GM21381 (cell line): ENCODE data around the gene LRRC8C.

ENCODE experiments used
- ATAC-seq: cut with Tn5 transposase; IDR thresholded peaks from one replicate; pipeline ENCODE4 v1.9.1; 2021; ENCODE audit warnings: mild to moderate bottlenecking, moderate library complexity; ENCODE audit not compliant: unreplicated experiment

The LRRC8C gene

DNA sequence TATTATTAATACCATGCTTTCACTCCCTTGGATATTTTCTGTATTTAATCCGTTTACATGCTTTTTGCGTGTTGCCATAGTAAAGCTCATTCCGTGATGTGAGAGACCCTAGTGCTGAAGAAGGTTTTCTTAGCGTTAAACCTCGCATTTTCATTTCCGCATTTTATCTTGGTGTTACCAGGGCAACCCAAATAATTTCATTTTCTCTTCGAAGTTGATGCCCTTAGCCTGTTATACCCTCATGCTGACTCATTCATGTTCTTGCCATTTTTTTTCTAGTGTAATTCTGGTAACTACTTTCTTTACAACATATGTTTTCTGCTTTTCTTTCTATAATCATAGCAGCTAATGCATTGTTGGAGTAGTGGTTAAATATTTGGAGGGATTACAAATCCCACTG lies 37.2 kb downstream of the LRRC8C start:
- ATAC-seq = peak; percentile 98

- ATAC-seq = no peak
Observed at GRCh38 chr1:89670711-89671110, 37.8 kb downstream of the LRRC8C start.

GRCh38 chr1:89671775-89672488 lies 39.0 kb downstream of the LRRC8C start:
- ATAC-seq = no peak

DNA sequence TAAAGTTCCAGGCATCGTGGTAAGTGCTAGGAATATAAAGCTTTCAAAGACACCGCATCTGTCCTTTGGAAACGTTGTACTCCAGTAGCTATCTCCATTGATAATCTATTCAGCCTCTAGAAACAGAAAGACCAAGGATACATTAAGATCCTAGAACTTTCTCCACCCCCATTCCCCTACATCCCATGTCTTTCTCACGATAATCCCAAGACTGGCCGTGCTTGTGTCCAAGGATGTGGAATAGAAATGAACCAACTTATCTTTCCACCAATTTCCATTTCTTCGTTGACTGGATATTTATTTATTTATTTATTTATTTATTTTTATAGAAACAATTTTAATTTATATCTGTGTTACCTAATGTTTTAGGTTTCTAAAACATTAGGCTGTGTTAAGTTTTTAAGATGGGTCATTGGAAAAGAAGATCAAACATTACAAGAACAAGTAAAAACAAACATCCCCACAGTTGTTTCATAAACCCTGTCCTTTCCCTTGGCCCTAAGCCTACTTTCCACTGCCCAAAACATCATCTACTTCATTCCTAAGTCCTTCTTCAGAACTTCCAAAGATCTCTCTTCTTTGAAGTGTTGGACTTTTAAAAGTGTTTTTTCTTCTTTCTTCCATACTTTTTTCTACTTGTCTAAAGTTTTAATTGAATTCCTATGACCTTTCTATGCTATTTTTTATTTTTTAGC lies 39.7 kb downstream of the LRRC8C start:
- ATAC-seq = no peak

GRCh38 chr1:89673251-89673650 lies 40.3 kb downstream of the LRRC8C start:
- ATAC-seq = no peak

DNA sequence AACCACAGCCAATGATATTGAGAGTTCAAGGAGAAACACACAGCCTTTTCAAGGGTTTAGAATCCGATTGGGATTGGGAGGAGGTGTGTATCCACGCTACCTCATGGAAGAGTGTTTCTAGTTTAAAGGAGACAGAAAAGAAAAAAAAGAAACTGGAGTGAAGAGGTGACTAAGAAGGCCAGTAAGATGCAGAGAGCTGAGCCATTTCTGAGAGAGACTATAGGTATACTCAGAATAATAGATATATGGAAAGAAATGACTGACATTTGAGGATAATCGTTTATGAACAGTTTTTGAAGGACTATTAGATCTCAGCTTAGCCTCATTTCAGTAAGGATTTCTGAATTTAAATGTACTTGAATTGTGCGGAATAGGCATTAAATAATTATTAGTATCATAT lies 42.8 kb downstream of the LRRC8C start:
- no peak for ATAC-seq

DNA sequence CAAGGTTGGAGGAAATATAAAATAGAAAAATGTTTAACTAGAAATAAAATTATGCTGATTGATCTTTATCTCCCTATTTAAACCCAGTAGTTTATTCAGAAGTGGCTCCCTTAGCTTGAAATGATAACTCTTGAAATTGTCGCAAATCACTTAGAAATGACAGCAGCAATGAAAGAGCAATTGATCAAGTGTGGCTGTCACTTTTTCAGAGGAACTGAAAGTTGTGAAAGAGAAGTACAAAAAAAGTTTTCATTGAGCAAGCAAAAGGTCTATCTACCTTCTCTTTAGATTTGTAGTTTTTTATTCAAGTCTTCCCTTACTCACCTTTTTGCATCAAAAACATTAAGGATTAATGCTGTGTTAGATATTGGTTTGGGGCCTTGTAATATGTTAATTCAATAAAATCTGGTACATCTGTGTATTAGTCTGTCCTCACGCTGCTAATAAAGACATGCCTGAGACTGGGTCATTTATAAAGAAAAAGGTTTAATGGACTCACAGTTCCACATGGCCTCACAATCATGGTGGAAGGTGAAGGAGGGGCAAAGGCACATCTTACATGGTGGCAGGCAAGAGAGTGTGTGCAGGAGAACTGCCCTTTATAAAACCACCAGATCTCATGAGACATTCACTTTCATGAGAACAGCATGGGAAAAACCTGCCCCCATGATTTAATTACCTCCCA lies 48.3 kb downstream of the LRRC8C start:
- peak; percentile 70 for ATAC-seq

DNA sequence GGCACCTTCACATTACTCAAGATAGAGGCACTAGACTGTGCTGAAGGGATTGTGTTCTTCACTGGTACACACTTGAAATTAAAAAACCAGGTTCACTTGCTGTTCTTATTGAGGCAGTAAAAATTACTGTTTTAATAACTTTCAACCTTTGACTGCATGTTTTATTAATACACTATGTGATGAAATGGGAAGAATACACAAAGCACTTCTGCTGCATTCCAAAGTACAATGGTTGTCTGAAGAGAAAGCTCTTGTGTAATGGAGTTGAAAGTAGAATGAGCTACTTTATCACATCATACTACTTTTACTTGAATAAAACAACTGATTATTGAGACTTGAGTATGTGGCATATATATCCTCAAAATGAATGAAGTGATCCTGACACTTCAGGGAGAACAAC lies 49.7 kb downstream of the LRRC8C start:
- no peak for ATAC-seq

GRCh38 chr1:89685461-89685860 lies 52.5 kb downstream of the LRRC8C start:
- no peak for ATAC-seq

- no peak for ATAC-seq
Observed at GRCh38 chr1:89686520-89686919, 53.6 kb downstream of the LRRC8C start.

DNA sequence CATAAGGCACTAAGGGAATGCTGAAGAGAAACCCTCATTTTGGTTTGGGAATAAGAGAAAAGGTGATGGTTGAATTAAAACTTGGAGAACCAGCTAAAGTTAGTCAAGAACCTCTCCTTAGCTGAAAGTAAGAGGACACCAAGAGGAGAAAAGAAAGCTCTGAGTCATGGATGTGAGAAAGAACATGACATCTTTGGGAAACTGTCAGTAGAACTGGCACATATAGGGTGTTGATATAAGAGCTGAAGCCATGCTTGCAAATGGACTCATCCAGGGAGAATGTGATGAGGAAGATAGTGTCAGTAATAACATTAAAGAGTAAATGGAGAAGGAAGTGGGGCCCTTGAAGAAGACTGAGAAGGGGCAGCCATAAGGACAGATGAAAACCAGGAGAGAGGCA lies 54.3 kb downstream of the LRRC8C start:
- ATAC-seq = no peak

- no peak for ATAC-seq
Observed at GRCh38 chr1:89688607-89689006, 55.7 kb downstream of the LRRC8C start.

DNA sequence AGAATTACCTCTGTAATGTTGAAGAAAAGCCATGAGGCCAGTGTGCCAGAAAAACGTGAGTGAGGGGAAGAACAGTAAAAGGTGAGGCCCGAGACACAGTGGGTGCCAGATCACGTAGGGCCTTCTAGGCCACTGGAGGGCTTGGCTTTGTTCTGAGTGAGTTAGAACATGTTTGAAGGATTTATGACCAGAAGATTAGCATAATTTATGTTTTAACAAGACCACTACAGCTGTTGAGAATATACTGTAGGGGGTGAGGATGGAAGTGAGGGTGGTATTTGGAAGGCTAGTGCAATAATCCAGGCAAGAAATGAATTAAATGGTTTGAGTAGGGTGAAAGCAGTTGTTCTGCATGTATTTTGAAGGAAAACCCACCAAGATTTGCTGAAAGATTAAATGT lies 56.3 kb downstream of the LRRC8C start:
- ATAC-seq = no peak

DNA sequence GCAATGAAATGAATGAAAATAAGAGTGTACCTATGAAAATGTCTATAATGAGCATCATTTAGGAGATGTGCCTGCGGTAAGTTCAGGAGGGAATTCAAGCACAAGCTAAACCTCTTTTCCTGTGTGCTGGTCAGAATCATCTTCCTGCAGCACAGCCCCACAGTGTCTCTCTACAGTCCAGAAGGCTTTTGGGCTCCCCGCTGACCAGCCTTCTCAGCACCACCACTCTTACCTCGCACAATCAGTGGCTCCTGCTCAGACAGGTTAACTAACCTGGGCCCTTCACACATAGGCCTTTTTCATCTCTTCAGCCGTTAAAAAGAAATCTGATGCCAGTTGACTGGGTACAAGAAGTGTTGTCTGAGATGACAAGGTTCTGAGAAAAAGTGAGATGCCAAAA lies 57.7 kb downstream of the LRRC8C start:
- no peak for ATAC-seq

DNA sequence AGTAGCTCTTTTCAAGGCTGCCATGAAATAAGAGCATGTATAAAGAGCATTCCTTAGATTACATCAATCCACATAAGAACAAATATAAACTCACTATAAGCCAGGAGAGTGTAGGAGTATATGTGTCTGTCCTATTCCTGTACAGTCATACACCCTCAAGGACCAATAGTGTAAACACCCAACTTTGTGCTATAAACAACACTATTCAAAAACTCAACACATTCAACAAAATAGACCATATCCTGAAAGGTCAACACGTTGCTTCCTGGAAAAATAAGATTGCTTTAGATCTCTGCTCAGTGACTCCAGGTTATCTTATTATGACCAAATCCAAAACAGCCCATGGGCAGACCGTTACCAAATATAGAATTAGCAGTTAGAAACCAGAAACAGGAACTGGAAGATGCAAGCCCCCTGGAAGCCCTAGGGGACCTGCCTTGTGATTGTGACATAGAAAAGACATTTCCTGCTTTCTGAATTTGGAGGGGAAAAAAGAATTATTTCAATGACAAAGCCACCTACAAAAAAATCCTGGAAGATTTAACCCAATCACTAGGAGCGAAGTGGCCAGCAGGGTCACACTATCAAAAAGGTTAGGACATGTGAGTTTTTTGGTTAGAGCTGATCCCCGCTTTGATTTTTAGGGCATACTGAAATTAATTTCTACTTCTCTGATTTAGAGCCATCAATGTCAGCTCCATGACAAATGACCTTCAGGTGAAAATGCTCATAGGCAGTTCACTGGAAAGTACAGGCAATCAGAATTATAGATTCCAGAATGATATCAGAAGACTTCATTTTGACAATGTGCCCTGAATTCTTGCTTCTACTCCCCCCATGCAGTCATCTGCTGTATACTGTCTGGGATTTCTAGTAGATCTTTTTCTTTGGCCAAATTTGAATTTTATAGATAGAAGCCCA lies 59.9 kb downstream of the LRRC8C start:
- ATAC-seq = peak; percentile 53

DNA sequence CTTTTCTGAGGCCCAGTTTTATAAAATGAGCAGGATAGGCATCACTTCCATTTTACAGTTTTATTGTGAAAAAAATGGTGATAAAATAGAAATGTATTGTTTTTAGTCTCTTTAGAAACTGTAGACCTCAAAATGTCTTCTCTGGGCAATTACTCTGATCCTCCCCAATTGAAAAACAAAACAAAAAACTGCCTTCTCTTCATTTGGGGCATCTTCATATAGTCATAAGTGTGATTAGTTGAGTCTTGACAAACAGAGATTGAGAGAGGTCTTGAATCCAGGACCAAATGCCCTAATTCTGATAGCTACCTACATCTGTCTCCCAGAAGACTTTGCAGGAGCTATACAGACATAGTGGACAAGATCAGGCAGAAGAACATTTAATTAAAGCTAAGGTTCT lies 62.9 kb downstream of the LRRC8C start:
- ATAC-seq = no peak

GRCh38 chr1:89697383-89697782 lies 64.5 kb downstream of the LRRC8C start:
- no peak for ATAC-seq

GRCh38 chr1:89698020-89698560 lies 65.2 kb downstream of the LRRC8C start:
- ATAC-seq = no peak

DNA sequence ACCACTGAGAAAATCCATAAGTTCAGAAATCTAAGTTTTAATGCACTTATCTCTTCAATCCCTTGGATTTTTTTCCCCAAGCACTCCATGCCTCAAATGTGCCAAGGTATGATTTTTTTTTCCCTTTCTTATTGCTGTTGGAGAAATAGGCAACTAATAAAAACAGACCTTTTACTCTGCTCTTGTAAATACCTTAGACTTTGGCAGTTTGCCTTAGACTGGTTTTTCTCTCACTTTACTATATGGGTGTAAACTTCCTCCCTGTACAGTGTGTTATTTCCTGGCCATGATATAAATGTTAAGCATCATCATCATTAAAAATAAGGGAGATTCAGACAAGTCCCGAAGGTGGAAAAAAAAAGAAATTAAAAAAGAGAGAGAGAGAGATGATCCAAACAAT lies 65.7 kb downstream of the LRRC8C start:
- no peak for ATAC-seq

DNA sequence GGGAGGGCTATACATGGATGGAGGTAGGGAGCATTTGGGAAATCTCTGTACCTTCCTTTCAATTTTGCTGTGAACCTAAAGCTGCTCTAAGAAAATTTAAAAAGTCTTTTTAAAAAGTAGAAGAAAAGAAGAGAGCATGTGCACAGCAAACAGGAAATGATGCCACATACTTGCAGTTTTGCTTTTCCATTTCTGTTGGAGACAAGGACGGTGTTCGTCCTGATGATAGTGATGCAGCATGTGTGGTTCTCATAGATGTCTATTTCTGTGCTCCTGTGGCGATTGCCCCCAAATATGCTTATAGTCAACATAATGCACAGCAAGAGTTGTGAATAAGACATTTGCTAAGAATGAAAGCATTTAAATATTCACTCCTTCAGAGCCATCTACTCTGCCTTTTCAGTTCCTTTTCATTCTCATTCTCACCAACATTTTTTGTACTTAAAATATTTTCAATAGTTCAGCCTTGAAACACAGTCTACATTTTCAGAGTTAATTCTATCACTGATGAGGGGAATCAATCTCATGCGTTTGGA lies 66.6 kb downstream of the LRRC8C start:
- no peak for ATAC-seq
